Kidney epithelial cell (primary cell): Measurements from ENCODE around the gene B3GAT1. TPM values are rescaled to one million over a fixed set of nuclear protein-coding genes. Genes with fewer than 3 reads are reported as not detected.
"Not testable (repeated sequence)": the region's sequence is repeated elsewhere in the genome, so short reads cannot be mapped to it uniquely, and the experiment has no call there.

Experiments used
- DNase-seq: peaks from one replicate; pipeline ENCODE4 v3.0.0-alpha.2; 2010; ENCODE audit warnings: low read depth
- H3K27me3 ChIP-seq: 2 replicates; pipeline ENCODE4 v1.6.0; 2011; ENCODE audit warnings: low read length; ENCODE audit not compliant: control insufficient read depth, insufficient read depth
- H3K36me3 ChIP-seq: 2 replicates; pipeline ENCODE4 v1.5.1; 2011; ENCODE audit warnings: low read length; ENCODE audit not compliant: control insufficient read depth, insufficient read depth
- H3K4me3 ChIP-seq: 2 replicates; pipeline ENCODE4 v1.5.1; 2011; ENCODE audit warnings: low read depth, mild to moderate bottlenecking, control low read depth, low read length
- total RNA-seq: library from RNA; depleted of rRNA; stranded (reverse); fragments of >200 nt; gene quantifications from 2 replicates; pipeline ENCODE4 v1.2.3, GENCODE V29; 2015
- TF ChIP-seq, protein P1 (sequence below): IDR thresholded peaks from 2 replicates; pipeline ENCODE4 v1.5.1; 2011; ENCODE audit warnings: mild to moderate bottlenecking, moderate library complexity, low read length, control low read depth, inconsistent platforms; ENCODE audit not compliant: insufficient read depth, poor library complexity, severe bottlenecking

B3GAT1 gene
- total RNA-seq, 1 donor from 2014 or later, result 0.71 TPM

DNA sequence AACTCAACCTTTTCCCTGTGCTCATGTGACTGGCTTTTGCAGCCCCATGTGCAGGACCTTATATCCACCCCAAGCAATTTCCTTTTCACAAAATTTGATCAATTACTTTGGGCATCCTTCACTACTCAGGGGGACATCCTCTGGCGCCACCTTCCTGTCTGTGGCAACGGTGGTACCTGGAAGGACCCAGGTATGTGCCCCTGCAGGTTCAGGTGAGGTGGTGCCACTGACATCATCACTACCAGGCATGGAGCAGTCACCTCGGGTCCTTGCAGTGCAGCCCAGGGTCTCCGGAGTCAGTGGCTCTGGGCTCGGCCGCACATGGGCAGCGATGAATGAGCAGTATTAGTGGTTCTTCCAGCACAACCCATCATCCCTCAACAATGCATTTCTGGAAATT, 37.7 kb upstream of the B3GAT1 start:
- DNase-seq, result no peak
- Histone ChIP-seq H3K36me3 (no peaks in the 10 kb centered on the region), H3K4me3 (no peak overlapping the region), H3K27me3 (no peaks in the 10 kb centered on the region)
- TF ChIP-seq, protein P1, sequence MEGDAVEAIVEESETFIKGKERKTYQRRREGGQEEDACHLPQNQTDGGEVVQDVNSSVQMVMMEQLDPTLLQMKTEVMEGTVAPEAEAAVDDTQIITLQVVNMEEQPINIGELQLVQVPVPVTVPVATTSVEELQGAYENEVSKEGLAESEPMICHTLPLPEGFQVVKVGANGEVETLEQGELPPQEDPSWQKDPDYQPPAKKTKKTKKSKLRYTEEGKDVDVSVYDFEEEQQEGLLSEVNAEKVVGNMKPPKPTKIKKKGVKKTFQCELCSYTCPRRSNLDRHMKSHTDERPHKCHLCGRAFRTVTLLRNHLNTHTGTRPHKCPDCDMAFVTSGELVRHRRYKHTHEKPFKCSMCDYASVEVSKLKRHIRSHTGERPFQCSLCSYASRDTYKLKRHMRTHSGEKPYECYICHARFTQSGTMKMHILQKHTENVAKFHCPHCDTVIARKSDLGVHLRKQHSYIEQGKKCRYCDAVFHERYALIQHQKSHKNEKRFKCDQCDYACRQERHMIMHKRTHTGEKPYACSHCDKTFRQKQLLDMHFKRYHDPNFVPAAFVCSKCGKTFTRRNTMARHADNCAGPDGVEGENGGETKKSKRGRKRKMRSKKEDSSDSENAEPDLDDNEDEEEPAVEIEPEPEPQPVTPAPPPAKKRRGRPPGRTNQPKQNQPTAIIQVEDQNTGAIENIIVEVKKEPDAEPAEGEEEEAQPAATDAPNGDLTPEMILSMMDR, result no peak

DNA sequence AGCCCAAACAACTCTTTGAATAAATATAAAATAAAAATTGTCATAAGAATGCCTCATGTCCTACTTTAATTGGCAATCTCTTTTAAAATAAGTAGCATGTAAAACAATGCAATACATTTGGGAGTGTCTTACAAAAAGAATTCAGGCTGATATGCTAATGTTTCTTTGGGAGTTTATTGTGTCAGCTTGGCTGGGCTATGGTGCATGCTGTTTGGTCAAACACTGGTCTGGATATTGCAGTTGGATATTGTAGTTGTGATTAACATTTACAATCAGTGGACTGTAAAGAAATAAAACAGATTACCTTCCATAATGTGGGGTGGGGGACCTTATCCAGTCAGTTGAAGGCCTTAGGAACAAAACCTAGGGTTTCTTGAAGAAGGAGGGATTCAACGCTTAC, 37.0 kb upstream of the B3GAT1 start:
- no peak for DNase-seq
- Histone ChIP-seq H3K4me3 (no peak overlapping the region), H3K36me3 (no peaks in the 10 kb centered on the region), H3K27me3 (no peaks in the 10 kb centered on the region)
- TF ChIP-seq, protein P1, result no peak

DNA sequence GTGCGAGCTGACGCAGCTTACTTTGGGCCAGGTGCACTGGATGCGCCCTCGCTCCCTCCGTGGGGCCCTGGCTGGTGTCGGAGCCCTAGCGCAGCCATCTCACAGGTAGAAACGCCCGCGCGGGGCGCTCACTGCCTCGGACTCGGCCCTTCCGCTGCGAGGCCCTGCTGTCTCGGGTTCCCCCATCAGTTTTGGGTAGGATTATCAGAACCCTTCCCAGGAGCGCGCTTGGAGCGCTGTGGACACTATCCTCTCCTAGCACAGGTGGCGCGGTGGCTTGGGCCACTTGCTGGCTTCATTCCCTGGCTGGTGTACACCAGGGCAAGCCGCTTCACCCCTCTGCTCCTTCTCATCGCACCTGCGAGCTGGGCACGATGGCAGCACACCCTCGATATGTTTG, 35.7 kb upstream of the B3GAT1 start:
- H3K27me3 ChIP-seq, result no peaks in the 10 kb centered on the region
- no peaks in the 10 kb centered on the region for H3K36me3 ChIP-seq
- DNase-seq, result no peak
- H3K4me3 ChIP-seq, result no peak overlapping the region
- TF ChIP-seq, protein P1, result no peak

DNA sequence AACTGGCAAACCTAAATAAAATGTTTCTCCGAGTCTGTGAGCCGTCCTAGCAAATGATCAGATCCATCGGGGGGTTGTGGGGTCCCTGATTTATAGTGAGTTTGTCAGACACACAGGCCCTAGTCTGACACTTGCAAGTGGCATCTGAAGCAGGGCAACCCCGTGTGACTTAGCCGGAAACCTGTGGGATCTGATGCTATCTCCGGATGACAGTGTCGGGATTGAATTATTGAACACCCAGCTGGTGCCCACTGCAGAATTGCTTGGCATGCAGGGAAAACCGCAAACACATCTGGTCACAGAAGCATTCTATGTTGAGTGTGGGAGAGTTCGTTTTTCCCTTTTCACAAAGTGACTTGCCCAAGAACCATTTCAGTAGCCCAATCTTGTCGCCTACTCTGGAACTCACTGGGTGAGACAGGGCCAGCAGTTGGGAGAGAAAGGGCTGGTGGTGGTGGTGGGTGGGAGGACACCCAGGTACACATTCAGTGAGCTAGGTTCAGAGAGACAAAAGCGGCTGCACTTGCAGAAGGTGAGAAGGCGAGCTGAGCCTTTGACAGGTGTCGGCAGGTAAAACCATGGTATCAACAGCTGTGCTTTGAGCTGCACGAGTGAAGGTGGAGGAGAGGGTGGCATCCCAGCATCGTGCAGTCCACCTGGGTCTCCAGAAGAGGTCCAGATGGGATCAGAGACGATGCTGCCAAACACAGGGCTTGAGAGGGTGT, 33.7 kb upstream of the B3GAT1 start:
- Histone ChIP-seq H3K4me3 (no peak overlapping the region), H3K36me3 (no peaks in the 10 kb centered on the region), H3K27me3 (no peaks in the 10 kb centered on the region)
- no peak for DNase-seq
- TF ChIP-seq, protein P1, result no peak

DNA sequence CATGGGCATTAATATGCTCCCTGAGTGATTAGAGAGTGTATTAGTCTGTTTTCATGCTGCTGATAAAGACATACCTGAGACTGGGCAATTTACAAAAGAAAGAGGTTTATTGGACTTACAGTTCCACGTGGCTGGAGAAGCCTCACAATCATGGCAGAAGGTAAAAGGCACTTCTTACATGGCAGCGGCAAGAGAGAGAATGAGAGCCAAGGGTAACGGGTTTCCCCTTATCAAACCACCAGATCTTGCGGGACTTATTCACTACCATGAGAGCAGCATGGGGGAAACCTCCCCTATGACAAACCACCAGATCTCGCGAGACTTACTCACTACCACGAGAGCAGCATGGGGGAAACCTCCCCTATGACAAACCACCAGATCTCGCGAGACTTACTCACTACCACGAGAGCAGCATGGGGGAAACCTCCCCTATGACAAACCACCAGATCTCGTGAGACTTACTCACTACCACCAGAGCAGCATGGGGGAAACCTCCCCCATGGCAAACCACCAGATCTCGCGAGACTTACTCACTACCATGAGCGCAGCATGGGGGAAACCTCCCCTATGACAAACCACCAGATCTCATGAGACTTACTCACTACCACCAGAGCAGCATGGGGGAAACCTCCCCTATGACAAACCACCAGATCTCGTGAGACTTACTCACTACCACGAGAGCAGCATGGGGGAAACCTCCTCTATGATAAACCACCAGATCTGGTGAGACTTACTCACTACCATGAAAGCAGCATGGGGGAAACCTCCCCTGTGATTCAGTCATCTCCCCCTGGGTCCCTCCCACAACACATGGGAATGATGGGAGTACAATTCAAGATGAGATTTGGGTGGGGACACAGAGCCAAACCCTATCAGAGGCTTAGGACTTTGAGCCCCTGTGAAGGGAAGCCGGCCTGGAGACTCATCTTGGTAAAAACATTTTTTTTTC, 32.4 kb upstream of the B3GAT1 start:
- H3K27me3 ChIP-seq, H3K4me3 ChIP-seq, H3K36me3 ChIP-seq, DNase-seq: not testable (repeated sequence)

DNA sequence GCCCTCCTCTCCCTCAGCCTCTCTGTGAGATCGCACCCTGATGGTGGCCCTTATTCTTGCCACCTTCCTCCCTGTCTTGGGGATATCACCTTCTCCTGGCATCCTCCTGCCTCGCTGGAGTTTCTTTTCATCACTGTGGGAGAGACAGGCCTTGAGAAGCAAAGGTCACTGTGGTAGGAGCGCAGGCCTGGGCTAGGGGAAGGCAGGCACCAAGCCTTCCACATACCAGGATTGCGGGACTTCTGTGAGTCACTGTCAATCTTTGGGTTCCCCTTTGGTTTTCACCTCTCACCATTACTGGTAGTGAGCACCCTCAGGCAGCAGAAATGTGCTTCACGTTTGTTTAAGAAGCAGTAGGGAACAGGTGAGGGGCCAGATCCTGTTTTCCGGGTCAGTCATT, 31.2 kb upstream of the B3GAT1 start:
- H3K4me3 ChIP-seq, result no peak overlapping the region
- H3K27me3 ChIP-seq, result no peaks in the 10 kb centered on the region
- H3K36me3 ChIP-seq, result no peaks in the 10 kb centered on the region
- DNase-seq, result no peak
- TF ChIP-seq, protein P1, result no peak
